PC-9 (cell line): Measurements from ENCODE around the gene STK40. TPM values are rescaled to one million over a fixed set of nuclear protein-coding genes. Genes with fewer than 3 reads are reported as not detected.
A peak's percentile ranks its signal among the peaks of the same experiment; 100 is the strongest.

Experiments used
- BruUV-seq: library from RNA; stranded (reverse); fragments of 400-500 nt; replicated peaks from 2 replicates; lab custom pipeline; 2021; lab: Mats Ljungman, UMichigan
- CTCF ChIA-PET: fragments of 300-600 bp; sonication (Branson Sonifier 250); formaldehyde crosslinking; loops from one replicate; lab custom pipeline; 2022; ENCODE audit warnings: antibody characterized with exemption; lab: Charles Lee
- POLR2A ChIA-PET: fragments of 300-600 bp; sonication (Branson Sonifier 250); formaldehyde crosslinking; loops from one replicate; lab custom pipeline; 2022; ENCODE audit warnings: antibody characterized with exemption; ENCODE audit not compliant: unreplicated experiment; lab: Charles Lee
- DNase-seq, 2 experiments: peaks; one replicate each; pipeline versions ENCODE4 v3.0.0 to v3.0.0-alpha.2; 2015 to 2022; ENCODE audit warnings: mixed read lengths in 1 of 2
- H2AFZ ChIP-seq: fragments of 200-600 bp; sonication (generic); 2 replicates; pipeline ENCODE4 v1.8.1; 2017; ENCODE audit warnings: antibody characterized with exemption
- H3F3A ChIP-seq: fragments of 200-600 bp; sonication (generic); 2 replicates; pipeline ENCODE4 v1.8.1; 2017; ENCODE audit warnings: antibody characterized with exemption, mild to moderate bottlenecking, low read depth; ENCODE audit not compliant: insufficient read depth
- H3K27ac ChIP-seq: fragments of 200-600 bp; sonication (generic); 2 replicates; pipeline ENCODE4 v1.6.1; 2016; ENCODE audit warnings: mixed run types
- H3K27me3 ChIP-seq: fragments of 200-600 bp; sonication (generic); 2 replicates; pipeline ENCODE4 v1.6.1; 2016; ENCODE audit warnings: low read depth, mixed run types; ENCODE audit not compliant: insufficient read depth
- H3K36me3 ChIP-seq: fragments of 200-600 bp; sonication (generic); 2 replicates; pipeline ENCODE4 v1.6.1; 2016; ENCODE audit warnings: low read depth, mixed run types
- H3K4me1 ChIP-seq: fragments of 200-600 bp; sonication (generic); replicated peaks from 2 replicates; pipeline ENCODE4 v1.6.1; 2016; ENCODE audit warnings: mixed run types; ENCODE audit not compliant: insufficient read depth
- H3K4me2 ChIP-seq: fragments of 200-600 bp; sonication (generic); 2 replicates; pipeline ENCODE4 v1.6.1; 2017; ENCODE audit warnings: mixed run types
- H3K4me3 ChIP-seq: fragments of 200-600 bp; sonication (generic); 2 replicates; pipeline ENCODE4 v1.6.1; 2016; ENCODE audit warnings: mixed run types
- H3K79me2 ChIP-seq: fragments of 200-600 bp; sonication (generic); 2 replicates; pipeline ENCODE4 v1.6.1; 2017; ENCODE audit warnings: low read depth, mixed run types
- H3K9me2 ChIP-seq: fragments of 200-600 bp; sonication (generic); 2 replicates; pipeline ENCODE4 v1.8.1; 2017; ENCODE audit warnings: mild to moderate bottlenecking; ENCODE audit not compliant: insufficient read depth
- H3K9me3 ChIP-seq: fragments of 200-600 bp; sonication (generic); 2 replicates; pipeline ENCODE4 v1.8.1; 2016; ENCODE audit warnings: low read depth; ENCODE audit not compliant: insufficient read depth
- H4K20me1 ChIP-seq: fragments of 200-600 bp; sonication (generic); 2 replicates; pipeline ENCODE4 v1.8.1; 2017; ENCODE audit not compliant: insufficient read depth
- EZH2 ChIP-seq: fragments of 200-600 bp; sonication (generic); IDR thresholded peaks from 2 replicates; pipeline ENCODE4 v1.8.0; 2017; ENCODE audit warnings: antibody characterized with exemption, low read depth
- intact Hi-C: fragments of 100-400 bp; cut with micrococcal nuclease; formaldehyde crosslinking; loops from one replicate; pipeline ENCODE4 v1.10.0; 2022; ENCODE audit not compliant: unreplicated experiment
- total RNA-seq: library from RNA; stranded (reverse); gene quantifications from 2 replicates; pipeline ENCODE4 v1.2.3, GENCODE V29; 2021
- TF ChIP-seq, protein P1 (sequence below): fragments of 200-600 bp; sonication (generic); conservative IDR thresholded peaks from 2 replicates; pipeline ENCODE4 v1.6.1; 2017; ENCODE audit warnings: mixed run types, antibody characterized with exemption, mild to moderate bottlenecking, moderate library complexity

The STK40 gene
- total RNA-seq, 1 experiment from 2014 or later = 59.2 TPM

DNA sequence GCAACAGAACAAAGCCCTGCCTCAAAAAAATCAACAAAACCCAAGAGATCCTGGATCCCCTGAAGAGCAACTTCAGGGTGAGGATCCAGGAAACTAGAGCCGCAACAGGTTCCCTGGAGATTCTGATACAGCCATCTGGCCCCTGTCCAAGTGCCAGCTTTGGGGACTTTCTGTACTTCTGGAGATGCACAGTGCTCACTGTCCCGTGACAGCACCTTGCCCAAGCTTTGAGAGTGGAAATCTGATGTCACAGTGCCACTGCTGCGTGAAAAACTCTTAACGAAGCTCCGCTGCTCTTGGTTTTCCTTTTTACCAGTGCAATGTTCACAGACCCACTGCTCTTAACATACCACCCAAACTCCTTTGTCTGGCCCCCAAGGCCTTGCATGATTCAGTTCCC lies 26.3 kb downstream of the STK40 start:
- POLR2A ChIA-PET = no interaction called here
- no peaks in the 10 kb centered on the region for H3K27me3 ChIP-seq
- CTCF ChIA-PET = interaction anchor here (0.6 kb wide), 1 partner anchor 16 kb away, joined by 3 read pairs; no protein-coding TSS in a partner anchor
- no TSS peak for BruUV-seq
- no peak for DNase-seq
- H3K4me2 ChIP-seq = no peak overlapping the region
- H3F3A ChIP-seq = peaks cover 36% of the 10 kb centered on the region
- H3K4me3 ChIP-seq = no peak overlapping the region
- H4K20me1 ChIP-seq = peaks cover 3% of the 10 kb centered on the region
- TF ChIP-seq, protein P1, sequence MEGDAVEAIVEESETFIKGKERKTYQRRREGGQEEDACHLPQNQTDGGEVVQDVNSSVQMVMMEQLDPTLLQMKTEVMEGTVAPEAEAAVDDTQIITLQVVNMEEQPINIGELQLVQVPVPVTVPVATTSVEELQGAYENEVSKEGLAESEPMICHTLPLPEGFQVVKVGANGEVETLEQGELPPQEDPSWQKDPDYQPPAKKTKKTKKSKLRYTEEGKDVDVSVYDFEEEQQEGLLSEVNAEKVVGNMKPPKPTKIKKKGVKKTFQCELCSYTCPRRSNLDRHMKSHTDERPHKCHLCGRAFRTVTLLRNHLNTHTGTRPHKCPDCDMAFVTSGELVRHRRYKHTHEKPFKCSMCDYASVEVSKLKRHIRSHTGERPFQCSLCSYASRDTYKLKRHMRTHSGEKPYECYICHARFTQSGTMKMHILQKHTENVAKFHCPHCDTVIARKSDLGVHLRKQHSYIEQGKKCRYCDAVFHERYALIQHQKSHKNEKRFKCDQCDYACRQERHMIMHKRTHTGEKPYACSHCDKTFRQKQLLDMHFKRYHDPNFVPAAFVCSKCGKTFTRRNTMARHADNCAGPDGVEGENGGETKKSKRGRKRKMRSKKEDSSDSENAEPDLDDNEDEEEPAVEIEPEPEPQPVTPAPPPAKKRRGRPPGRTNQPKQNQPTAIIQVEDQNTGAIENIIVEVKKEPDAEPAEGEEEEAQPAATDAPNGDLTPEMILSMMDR = no peak
- TF ChIP-seq EZH2 = no peak
- H3K27ac ChIP-seq = peak overlapping the region; percentile 38; the same call in 1 of the 2 replicates
- H2AFZ ChIP-seq = no peak overlapping the region
- H3K9me3 ChIP-seq = no peaks in the 10 kb centered on the region
- H3K4me1 ChIP-seq = peaks cover 24% of the 10 kb centered on the region
- H3K9me2 ChIP-seq = no peaks in the 10 kb centered on the region
- peaks cover 20% of the 10 kb centered on the region; the same call in 1 of the 2 replicates for H3K36me3 ChIP-seq
- peaks cover 21% of the 10 kb centered on the region; the same call in 1 of the 2 replicates for H3K79me2 ChIP-seq
- intact Hi-C loops = loop anchor here (10.0 kb wide), 1 partner anchor 1335 kb away; the partner anchor contains the start of gene CDCA8

DNA sequence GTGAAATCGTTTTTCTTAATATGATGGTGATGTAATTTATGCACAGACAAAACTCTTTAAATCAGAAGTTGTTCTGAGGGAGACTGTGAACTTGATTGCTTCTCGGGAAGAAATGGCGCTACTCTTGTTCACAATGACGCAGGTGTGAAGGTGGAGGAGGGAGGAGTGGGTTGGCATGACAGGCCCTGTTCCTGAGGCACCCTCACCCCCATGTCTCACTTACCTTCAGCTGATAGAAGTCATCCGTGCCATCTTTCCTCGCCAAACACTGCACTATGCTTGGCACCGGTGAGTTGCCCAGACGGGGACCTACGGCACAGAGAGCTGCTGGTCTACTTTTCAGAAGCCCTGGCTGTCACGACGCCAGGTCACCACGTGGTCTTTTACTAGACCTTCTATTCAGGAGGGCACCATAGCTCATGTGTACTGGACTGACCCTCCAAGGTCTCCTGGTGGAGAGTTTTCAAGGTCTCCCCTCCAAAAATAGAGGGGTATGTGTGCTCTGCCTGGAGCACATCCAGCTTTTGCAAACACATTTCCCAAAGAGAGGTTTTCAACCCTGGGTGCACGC lies 27.1 kb downstream of the STK40 start:
- ChIA-PET CTCF (no interaction called here), POLR2A (no interaction called here)
- no peak overlapping the region for H2AFZ ChIP-seq
- DNase-seq = no peak
- H3K4me1 ChIP-seq = peaks cover 32% of the 10 kb centered on the region
- H3K4me2 ChIP-seq = no peak overlapping the region
- no peaks in the 10 kb centered on the region for H3K9me3 ChIP-seq
- no peak overlapping the region for H3K27ac ChIP-seq
- no peak overlapping the region for H3K4me3 ChIP-seq
- intact Hi-C loops = loop anchor here (10.0 kb wide), 1 partner anchor 1336 kb away; the partner anchor contains the start of gene CDCA8
- TF ChIP-seq EZH2 = no peak
- TF ChIP-seq, protein P1 = no peak
- H3K79me2 ChIP-seq = peaks cover 21% of the 10 kb centered on the region; the same call in 1 of the 2 replicates
- peaks cover 3% of the 10 kb centered on the region for H4K20me1 ChIP-seq
- H3K36me3 ChIP-seq = peaks cover 20% of the 10 kb centered on the region; the same call in 1 of the 2 replicates
- H3K9me2 ChIP-seq = no peaks in the 10 kb centered on the region
- no peaks in the 10 kb centered on the region for H3K27me3 ChIP-seq
- no TSS peak for BruUV-seq
- H3F3A ChIP-seq = peaks cover 44% of the 10 kb centered on the region

DNA sequence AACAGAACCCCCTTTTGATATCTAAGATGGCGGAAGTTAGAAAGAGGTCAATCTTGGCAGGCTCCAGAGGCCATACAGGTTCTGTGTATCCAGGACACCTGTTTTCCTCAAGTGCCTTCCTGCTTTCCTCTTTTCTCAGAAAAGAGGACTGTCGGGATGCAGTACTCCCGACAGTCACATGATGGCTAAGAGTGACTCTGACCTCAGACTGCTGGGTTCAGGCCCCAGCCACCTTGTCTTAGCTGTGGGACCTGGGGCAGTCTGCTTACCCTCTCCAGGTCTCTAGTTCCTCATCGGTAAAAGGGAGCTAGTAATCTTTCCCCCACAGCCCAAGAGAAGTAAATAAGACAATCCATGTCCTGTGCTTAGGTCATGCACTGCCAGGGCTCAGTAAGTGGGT lies 29.9 kb downstream of the STK40 start:
- H4K20me1 ChIP-seq = no peaks in the 10 kb centered on the region; the same call in 1 of the 2 replicates
- CTCF ChIA-PET = no interaction called here
- POLR2A ChIA-PET = interaction anchor here (0.5 kb wide), 1 partner anchor 47 kb away, joined by 4 read pairs; no protein-coding TSS in a partner anchor

More for the DNA sequence above, 29.9 kb downstream of the STK40 start:
- intact Hi-C loops = loop anchor here (10.0 kb wide), 1 partner anchor 1339 kb away; the partner anchor contains the start of gene CDCA8
- DNase-seq = no peak
- Histone ChIP-seq H3K27me3 (no peaks in the 10 kb centered on the region), H3K9me3 (no peaks in the 10 kb centered on the region), H2AFZ (no peak overlapping the region), H3K4me2 (no peak overlapping the region), H3K4me1 (peaks cover 59% of the 10 kb centered on the region), H3F3A (peaks cover 57% of the 10 kb centered on the region), H3K4me3 (no peak overlapping the region), H3K9me2 (no peaks in the 10 kb centered on the region), H3K27ac (no peak overlapping the region), H3K79me2 (peaks cover 14% of the 10 kb centered on the region; the same call in 1 of the 2 replicates), H3K36me3 (peaks cover 15% of the 10 kb centered on the region)
- no TSS peak for BruUV-seq
- TF ChIP-seq, protein P1 = no peak
- no peak for TF ChIP-seq EZH2
